H1 (cell line): ENCODE results near the gene PPP1R14C. TPM values are rescaled to one million over a fixed set of nuclear protein-coding genes. Genes with fewer than 3 reads are reported as not detected.

Experiments
- EP300 ChIP-seq, 2 experiments: IDR thresholded peaks; 1 replicate in 1 of 2; 2 replicates in 1 of 2; pipeline ENCODE4 v1.6.1; 2011 to 2012; ENCODE audit warnings: low read depth in 2 of 2, low read length in 2 of 2, mild to moderate bottlenecking in 2 of 2, borderline replicate concordance in 1 of 2, inconsistent platforms in 1 of 2, moderate library complexity in 1 of 2
- RAD21 ChIP-seq, 2 experiments: IDR thresholded peaks in 1 of 2; conservative IDR thresholded peaks in 1 of 2; 2 replicates each; pipeline ENCODE4 v1.6.1; 2011; ENCODE audit warnings: low read depth in 2 of 2, low read length in 2 of 2, improper control_type of control experiment in 1 of 2, inconsistent platforms in 1 of 2, mild to moderate bottlenecking in 1 of 2, moderate library complexity in 1 of 2
- SAP30 ChIP-seq: fragments of 300-600 bp; sonication (generic); IDR thresholded peaks from 2 replicates; pipeline ENCODE4 v1.7.1; 2012; ENCODE audit warnings: low read length, moderate library complexity, mild to moderate bottlenecking, inconsistent platforms; ENCODE audit not compliant: insufficient read depth, insufficient replicate concordance
- SUZ12 ChIP-seq: fragments of 200-600 bp; sonication (generic); IDR thresholded peaks from 2 replicates; pipeline ENCODE4 v1.6.1; 2012; ENCODE audit warnings: mild to moderate bottlenecking, inconsistent platforms, low read length, moderate library complexity, mixed read lengths
- polyA plus RNA-seq, 7 experiments: library from polyadenylated mRNA; depleted of rRNA in 3 of 7; stranded (reverse) in 5 of 7; unstranded in 2 of 7; fragments of >200 nt in 5 of 7; fragments of 200-250 nt in 2 of 7; gene quantifications; 1 replicate in 5 of 7; 2 replicates in 1 of 7; 4 replicates in 1 of 7; pipeline versions ENCODE4 v1.2.1 to v1.2.3, GENCODE V29; 2011 to 2013; ENCODE audit warnings: missing spikeins in 2 of 7, mixed read lengths in 2 of 7
- total RNA-seq: library from RNA; stranded (reverse); fragmentation: NEBNext Ultra II Directional; extraction: Animal tissue kit (Norgen Biotek cat#: 25700); gene quantifications from 2 replicates; pipeline ENCODE4 v1.2.1, GENCODE V29; 2021

Gene PPP1R14C
- total and polyA plus RNA-seq, 2 of the 8 experiments (the other 6 are each of a cell fraction or from before 2014, with no cell fraction given): 0.30 to 0.61 TPM

GRCh38 chr6:150112233-150112632 lies 30.6 kb upstream of the PPP1R14C start (continued):
- no peak for TF ChIP-seq EP300 (IDR thresholded peaks at IDR 0.05; ENCODE audit: borderline replicate concordance in 1 of 2, low read depth in 2 of 2, low read length in 2 of 2)
- TF ChIP-seq RAD21 (IDR thresholded peaks at IDR 0.05 in 1 of 2, conservative IDR thresholded peaks at IDR 0.05 in 1 of 2; ENCODE audit: low read depth in 2 of 2, low read length in 2 of 2): no peak
- no peak for TF ChIP-seq SUZ12
- no peak for TF ChIP-seq SAP30
